NCI-H774 (cell line): ENCODE data around the gene CDC6.

Experiments
- DNase-seq: peaks from one replicate; lab custom pipeline; 2025; lab: John Stamatoyannopoulos, UW

Gene CDC6

DNA sequence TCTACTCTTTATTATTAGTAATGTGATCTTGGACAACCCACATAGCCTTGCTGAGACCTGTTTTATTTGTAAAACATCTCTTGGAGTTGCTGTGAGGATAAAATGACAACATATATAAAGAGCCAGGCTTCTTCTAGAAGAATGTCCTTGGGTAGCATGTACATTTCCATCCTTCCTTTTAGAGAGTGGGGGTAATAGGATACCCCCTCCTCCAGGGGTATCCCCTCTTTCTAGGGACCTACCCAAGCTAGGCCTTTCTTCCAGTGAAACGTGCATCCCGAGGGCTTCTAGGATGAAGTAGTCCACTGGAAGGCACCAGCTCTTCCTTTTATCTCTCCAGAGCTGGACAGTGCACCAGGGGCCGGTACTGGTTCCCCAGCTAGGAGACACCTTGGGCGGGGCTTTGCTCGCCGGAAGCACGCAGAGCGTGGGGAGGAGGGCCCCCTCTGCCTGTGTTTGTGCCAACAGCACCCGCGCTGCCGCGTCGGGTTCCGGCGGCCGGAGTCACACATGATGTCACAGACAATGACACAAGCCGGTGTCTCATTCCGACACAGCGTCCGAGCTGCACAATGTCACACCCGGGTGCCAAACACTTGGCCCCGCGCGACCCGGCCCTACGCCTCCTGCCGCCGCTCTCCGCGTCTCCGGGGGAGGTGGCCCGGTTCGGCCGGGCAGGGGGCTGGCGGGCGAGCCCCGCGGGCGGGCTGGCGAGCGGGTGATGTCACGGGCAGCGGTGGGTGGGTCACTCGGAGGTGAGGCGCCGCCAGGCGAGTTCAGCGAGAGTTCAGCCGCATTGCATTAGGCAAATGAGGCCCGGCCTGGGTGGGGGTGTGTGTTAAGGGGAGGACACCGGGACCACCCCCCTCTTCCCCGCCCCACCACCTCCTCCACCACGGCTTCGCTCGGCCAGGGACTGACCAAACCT is 53.5 kb downstream of the CDC6 start:
- peak; percentile 85 for DNase-seq

DNA sequence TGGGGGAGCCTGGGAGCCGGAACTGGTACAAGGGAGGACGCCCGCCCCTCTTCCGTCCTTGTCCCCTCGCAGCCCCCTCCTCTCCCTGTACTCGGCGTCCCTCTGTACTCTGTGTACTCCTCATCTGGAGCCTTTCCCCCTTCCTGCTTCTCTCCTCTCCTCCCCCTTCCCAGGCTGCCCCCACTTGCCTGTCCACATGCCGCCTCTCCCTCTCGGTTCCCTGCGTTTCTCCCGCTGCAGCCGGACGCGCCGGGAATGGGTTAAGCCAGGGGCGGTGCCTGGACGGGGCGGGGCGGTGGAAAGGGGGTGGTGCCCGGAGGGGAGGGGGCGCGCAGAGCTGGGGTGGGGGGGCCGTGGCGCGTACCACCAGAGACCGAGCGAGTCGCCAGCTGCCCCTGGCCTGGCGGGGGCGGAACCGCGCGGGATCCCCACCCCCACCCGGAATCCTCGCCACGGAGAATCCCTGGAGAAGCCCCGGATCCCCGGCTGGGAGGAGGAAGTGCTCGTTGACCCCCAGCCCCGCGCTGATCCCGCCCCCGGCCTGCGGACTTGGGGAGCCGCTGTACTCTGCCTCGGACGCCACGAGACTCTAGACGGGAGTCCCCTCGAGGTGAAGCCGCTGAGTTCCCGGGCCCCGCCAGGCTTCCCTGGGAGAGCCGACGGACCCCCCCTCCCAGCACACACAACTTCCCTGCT is 54.3 kb downstream of the CDC6 start:
- peak; percentile 52 for DNase-seq

GRCh38 chr17:40342504-40343218 is 55.0 kb downstream of the CDC6 start:
- no peak for DNase-seq

GRCh38 chr17:40343219-40344119 is 55.8 kb downstream of the CDC6 start:
- no peak for DNase-seq

GRCh38 chr17:40344421-40345160 is 56.9 kb downstream of the CDC6 start:
- DNase-seq = no peak

DNA sequence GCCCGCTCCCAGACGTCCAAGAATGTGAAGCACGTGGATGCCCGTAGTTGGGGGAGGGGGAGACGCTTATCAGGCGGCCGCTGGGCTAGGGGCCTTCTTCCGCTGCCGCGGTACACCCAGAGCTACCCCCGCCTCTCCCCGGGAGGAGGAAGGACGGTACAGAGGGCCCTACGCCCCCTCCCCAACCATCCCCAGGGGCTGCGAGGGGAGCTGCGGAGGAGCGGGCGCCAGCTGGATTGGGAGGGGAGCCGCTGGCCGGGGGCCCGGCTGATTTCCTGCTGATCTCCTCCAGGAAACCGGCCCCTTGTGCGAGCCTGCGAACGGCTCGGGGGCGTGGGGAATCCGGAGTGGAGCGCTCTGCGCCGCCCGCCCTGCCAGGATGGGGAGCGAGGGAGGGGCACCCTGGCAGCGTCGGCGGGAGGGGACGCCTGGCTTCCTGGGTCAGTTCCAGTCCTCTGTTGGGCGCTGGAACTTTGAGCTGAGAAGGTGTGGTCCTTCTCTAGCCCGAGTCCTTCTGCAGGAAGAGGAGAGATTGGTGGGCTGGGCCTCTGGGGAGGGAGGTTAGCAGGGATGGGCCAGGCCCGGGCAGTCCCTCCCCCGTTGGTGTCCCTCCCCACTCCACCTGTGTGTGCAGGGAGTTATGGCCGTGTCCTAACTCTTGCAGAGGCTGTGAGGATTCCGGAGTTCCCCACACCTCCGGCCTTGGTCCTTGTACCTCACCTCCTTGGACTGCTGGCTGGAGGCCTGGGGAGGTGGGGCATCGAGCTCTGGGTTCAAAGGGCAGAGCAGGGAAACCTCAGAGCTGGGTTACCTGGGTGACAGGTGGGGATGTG is 57.7 kb downstream of the CDC6 start:
- no peak for DNase-seq

- no peak for DNase-seq
These were observed 58.5 kb downstream of the CDC6 start for GRCh38 chr17:40345994-40346764.

GRCh38 chr17:40346765-40347158 is 59.1 kb downstream of the CDC6 start:
- no peak for DNase-seq

- DNase-seq = no peak
These were observed 59.8 kb downstream of the CDC6 start for GRCh38 chr17:40347319-40348135.

- DNase-seq = no peak
These were observed 60.4 kb downstream of the CDC6 start for GRCh38 chr17:40348136-40348504.

DNA sequence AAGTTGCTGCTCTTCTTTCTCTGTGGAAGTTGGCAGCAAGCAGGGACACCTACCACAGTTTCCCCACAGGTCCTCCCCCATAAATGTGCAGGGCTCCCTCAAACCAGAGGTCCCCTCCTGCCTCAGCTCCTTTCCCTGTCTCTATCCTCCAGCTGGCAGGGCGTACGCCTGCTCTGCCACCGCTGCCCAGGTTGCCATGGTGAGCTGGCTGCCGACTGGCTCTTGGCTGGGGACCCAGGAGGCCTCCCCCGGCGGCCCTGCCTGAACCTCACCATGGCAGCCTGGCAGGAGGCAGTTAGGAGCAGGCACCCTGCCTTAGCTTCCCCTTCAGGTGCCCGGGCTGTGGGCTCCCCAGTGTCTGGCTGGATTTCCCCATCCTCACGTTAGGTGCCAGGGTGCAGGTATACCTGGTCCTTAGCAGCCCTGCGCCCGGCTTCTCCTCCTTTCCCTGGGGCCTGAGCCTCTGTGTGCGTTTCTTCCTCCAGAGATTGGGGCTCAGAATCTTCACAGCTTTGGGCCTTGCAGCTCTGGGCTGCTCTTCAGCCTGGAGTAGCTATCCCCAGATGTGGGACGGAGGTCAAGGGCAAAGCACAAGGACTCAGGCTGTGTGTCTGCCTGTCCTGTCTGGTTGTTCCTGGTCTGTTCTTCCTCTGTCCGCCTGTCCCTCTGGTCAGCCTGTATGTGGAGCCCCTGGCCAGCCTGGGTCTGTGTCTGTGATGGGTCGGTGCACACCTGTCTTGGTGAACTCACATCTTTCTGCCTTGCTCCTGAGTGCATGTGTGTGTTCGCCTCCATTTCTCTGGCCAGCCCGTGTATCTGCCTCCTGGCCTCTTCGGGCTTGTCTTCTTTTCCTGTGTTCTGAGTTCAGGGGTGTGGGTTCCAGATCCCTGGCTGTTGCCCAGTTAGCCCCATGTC is 61.1 kb downstream of the CDC6 start:
- no peak for DNase-seq

DNA sequence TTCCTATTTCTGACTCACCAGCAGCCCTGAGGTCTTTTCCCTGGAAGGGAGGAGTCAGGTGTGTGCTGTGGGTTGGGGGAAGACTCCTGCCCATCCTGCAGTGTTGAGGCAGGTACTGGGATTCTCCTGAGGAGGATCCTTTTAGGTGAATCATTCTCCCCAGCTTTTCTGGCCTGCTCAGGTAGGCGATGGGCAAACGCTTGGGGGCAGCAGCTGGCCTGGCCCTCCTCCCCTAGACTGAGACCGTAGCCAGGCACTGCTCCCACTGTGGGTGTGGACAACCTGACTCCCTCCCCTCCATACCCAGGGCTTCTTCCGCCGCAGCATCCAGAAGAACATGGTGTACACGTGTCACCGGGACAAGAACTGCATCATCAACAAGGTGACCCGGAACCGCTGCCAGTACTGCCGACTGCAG is 61.8 kb downstream of the CDC6 start:
- no peak for DNase-seq

DNA sequence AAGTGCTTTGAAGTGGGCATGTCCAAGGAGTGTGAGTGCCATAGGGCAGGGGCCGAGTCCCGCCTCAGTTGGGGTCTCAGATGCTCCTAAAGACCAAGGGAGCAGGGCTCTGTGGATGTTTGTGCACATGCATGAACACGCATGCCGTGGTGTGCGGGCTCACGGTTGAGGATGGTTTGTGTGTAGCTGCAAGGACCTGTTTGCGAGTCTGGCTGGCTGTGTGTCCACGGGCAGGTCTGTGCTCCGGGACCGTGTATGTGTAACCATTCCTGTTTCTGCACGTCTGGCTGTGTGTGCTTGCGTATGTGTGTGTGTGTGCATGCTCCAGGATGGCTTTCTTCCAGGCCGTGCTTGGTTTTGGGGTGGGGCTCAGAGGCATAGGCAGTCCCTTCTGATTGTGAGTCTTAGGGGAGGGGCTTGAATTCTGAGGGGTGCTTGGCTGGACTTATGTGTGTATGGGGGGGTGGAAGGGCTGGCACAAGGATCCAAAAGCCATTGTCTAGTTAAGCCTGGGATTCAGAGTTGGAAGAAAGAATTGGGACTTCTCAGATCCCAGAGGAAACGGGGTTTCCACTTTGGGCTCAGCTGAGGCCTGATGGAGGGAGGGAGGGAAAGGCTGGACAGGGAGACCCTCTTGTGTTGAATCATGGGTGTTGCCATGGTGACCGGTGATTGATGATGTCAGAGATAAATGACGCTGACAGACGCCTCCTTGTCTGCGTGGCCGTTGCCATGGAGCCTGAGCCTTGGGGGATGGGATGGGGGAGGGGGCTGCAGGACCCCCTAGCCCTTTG is 62.4 kb downstream of the CDC6 start:
- no peak for DNase-seq

DNA sequence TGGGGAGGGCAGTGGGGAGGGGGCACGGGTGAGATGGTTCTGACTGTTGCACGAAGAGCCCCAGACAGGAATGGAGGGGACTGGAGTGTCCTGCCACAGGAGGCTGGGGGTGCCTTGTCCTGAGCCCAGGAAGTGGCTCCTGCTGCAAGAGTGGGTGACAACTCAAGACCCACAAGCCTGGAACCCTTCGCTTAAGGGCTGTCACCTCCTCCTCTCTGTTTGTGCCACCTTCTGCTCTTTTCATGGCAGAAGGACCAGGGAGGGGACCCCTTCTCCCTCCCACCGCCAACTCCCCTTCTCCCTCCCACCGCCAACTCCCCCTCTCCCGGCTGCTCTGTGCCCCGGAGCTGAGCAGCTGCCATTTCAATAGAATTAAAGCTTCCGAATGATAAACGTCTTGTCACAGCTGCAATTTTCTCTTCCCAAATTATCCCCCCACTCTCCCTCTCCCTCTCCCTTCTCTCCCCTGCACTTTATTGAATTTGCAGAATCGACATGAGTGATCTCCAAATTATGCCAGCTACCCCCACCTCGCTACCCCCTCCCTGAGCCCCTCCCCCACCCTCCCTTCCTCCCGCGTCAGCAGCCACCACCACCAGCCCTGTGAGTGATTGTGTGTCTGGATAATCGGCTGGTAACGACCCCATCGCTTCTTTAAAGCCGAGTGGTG is 63.1 kb downstream of the CDC6 start:
- no peak for DNase-seq

DNA sequence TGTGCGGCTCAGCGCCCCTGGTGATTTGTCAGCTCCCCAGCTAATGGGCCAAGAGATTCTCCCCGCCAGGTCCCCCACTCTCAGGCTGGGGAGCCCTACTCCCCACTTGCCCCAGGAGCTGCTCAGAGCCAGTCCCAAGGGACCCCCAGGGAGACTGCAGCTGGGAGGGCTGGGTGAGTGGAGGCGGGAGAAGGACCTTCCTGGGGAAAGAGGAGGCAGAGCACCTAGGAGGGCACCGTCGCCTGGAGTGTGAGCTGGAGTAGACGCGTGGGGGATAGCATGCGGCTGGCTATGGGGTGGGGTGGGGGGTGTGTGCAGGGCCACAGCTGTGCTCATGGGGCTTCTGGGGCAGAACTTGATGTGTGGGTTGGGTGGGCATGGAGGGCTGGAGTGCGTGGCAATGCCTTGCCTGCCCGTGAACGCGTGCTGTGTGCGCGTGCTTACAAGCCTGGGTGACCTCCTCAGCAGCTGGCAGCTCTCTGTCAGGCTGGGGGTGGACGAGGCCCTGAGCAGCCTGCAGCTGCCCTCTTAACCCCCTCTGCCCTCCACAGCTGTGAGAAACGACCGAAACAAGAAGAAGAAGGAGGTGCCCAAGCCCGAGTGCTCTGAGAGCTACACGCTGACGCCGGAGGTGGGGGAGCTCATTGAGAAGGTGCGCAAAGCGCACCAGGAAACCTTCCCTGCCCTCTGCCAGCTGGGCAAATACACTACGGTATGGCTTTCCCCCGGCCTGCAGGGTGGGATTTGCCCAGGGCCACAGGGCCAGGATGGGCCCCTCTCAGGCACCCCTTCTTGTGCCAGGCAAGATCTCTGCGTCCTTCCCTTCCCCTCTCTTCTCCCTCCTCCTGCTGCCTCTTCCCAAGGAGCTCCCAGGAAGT is 63.9 kb downstream of the CDC6 start:
- no peak for DNase-seq
